Natural killer cell treated with Interleukin-12 subunit alpha and Interleukin-12 subunit beta and Interleukin-15 and Interleukin-18, amount 100 ng/mL, for 72 hours (primary cell): ENCODE measurements around the gene SLIT3. TPM values are rescaled to one million over a fixed set of nuclear protein-coding genes. Genes with fewer than 3 reads are reported as not detected.

Experiments
- ATAC-seq, 2 donors: fragments of 150-1000 bp; cut with Tn5 transposase in 1 of 2; sonication (Bioruptor Pico), chemical (Tn5 transposase) in 1 of 2; 2 replicates each; pipeline ENCODE4 v1.10.0; 2021
- DNase-seq: peaks from one replicate; pipeline ENCODE4 v3.0.0; 2022; ENCODE audit warnings: low spot score
- H3K27ac Mint-ChIP-seq, 2 donors: 1 replicate in 1 of 2; 2 replicates in 1 of 2; pipeline ENCODE4 v1.8.0; 2022; ENCODE audit warnings: mixed read lengths in 2 of 2, mild to moderate bottlenecking in 1 of 2, moderate library complexity in 1 of 2
- H3K27me3 Mint-ChIP-seq, 2 donors: 1 replicate in 1 of 2; 2 replicates in 1 of 2; pipeline ENCODE4 v1.8.0; 2022; ENCODE audit warnings: mixed read lengths in 2 of 2
- H3K36me3 Mint-ChIP-seq: one replicate; pipeline ENCODE4 v1.8.0; 2022; ENCODE audit warnings: mixed read lengths
- H3K4me1 Mint-ChIP-seq, 2 donors: 1 replicate in 1 of 2; 2 replicates in 1 of 2; pipeline ENCODE4 v1.8.0; 2022; ENCODE audit warnings: low read depth in 2 of 2, mixed read lengths in 2 of 2, mild to moderate bottlenecking in 1 of 2
- H3K4me3 Mint-ChIP-seq: one replicate; pipeline ENCODE4 v1.8.0; 2022; ENCODE audit warnings: mixed read lengths
- H3K9me3 Mint-ChIP-seq: 2 replicates; pipeline ENCODE4 v1.8.0; 2022; ENCODE audit warnings: mixed read lengths
- total RNA-seq, 2 donors: library from RNA; stranded (reverse); gene quantifications; one replicate each; pipeline ENCODE4 v1.2.3, GENCODE V29; 2022

Gene SLIT3
- total RNA-seq, 2 donors from 2014 or later = 0.14 TPM; not detected in 1

DNA sequence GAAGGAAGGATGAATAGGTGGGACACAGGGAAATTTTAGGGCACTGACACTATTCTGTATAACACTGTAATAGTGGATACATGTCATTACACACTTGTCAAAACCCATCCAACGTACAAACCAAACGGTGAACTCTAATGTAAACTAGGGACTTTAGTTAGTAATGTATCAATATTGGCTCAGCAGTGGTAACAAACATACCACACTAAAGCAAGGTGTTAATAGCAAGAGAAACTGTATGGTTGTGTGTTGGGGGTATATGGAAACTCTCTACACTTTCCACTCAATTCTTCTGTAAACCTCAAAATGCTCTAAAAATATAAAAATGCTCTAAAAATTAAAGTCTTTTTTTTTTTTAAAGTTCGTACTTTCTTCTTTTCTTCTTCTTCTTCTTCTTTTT, 428.7 kb downstream of the SLIT3 start:
- Mint-ChIP-seq H3K4me1 (peaks cover 0 to 13% of the 10 kb centered on the region in 2 donors), H3K9me3 (no peaks in the 10 kb centered on the region), H3K27ac (no peak overlapping the region), H3K36me3 (no peaks in the 10 kb centered on the region), H3K27me3 (peaks cover 22 to 35% of the 10 kb centered on the region in 2 donors), H3K4me3 (no peak overlapping the region)
- DNase-seq = no peak
- ATAC-seq = no peak

DNA sequence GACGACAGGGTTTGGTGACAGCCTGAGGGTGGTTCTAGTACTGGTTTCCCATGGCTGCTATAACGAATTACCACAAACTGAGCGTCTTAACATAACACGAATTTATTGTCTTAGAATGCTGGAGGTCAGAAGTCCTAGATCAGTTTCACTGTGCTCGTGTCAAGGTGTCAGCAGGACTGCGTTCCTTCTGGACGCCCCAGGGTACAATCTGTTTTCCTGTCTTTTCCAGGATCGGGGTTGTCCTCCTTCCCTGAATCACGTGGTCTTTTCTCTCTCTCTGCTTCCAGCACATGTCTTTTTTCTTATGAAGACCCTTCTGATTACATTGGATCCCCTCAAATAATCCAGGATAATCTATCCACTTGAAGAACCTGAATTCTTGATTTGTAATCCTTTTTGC, 430.0 kb downstream of the SLIT3 start:
- no peak overlapping the region for H3K4me3 Mint-ChIP-seq
- H3K36me3 Mint-ChIP-seq = no peaks in the 10 kb centered on the region
- H3K27me3 Mint-ChIP-seq = peaks cover 12 to 23% of the 10 kb centered on the region in 2 donors
- H3K27ac Mint-ChIP-seq = no peak overlapping the region
- DNase-seq (no peak), ATAC-seq (no peak)
- H3K4me1 Mint-ChIP-seq = peaks cover 0 to 7% of the 10 kb centered on the region in 2 donors
- H3K9me3 Mint-ChIP-seq = no peaks in the 10 kb centered on the region

DNA sequence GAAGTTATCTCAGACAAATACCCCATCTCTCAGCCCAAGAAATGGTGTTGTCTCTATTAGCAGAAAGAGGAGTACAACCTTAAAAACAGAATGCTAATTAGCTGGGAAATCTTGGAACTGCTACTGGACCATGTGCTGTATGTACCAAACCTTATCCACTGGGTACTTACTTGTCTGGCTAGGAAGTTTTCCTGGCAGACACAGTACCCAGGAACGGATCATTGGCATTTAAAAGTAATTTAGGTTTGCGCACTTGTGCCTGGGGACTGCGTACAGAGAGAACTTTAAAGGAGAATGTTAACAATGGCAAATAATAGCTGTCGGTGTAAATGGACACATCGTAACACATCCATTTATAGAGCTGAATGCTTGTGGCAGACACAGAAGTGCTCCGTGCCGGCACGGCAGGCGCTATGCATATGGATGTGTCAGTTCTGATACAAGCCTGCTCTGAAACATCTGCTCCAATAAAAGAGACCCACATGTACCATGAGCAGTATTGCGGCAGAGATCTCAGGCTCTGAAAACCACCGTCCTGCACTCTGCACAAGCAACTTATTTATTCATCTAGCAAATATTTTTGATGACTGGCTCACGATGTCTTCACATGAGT, 431.2 kb downstream of the SLIT3 start:
- H3K4me1 Mint-ChIP-seq = peaks cover 0 to 7% of the 10 kb centered on the region in 2 donors
- H3K36me3 Mint-ChIP-seq = no peaks in the 10 kb centered on the region
- DNase-seq (no peak), ATAC-seq (no peak)
- H3K9me3 Mint-ChIP-seq = no peaks in the 10 kb centered on the region
- H3K27ac Mint-ChIP-seq = no peak overlapping the region
- H3K27me3 Mint-ChIP-seq = peaks cover 9 to 13% of the 10 kb centered on the region in 2 donors
- H3K4me3 Mint-ChIP-seq = no peak overlapping the region

DNA sequence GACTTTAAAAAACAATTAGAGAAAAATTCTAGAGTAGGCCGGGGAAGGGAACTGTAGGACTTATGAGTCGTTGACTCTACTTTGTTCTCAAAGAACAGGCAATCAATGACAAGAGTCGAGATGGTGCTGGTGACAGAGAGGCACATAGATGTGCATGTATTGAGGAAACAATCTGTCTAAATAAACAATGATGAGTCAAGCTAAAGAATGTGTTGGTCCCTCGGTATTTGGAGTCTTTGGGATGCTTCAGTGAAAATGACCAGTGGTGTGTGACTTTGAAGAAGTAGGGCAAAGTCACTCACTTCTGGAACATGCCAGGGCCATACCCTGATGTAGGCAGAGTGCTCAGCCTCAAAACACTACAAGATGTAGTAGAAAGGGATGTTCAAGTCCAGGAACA, 433.7 kb downstream of the SLIT3 start:
- Mint-ChIP-seq H3K36me3 (no peaks in the 10 kb centered on the region), H3K4me3 (no peak overlapping the region), H3K4me1 (peaks cover 0 to 7% of the 10 kb centered on the region in 2 donors), H3K9me3 (no peaks in the 10 kb centered on the region), H3K27ac (no peak overlapping the region), H3K27me3 (peaks cover 5 to 7% of the 10 kb centered on the region in 2 donors)
- no peak for ATAC-seq
- DNase-seq = no peak

DNA sequence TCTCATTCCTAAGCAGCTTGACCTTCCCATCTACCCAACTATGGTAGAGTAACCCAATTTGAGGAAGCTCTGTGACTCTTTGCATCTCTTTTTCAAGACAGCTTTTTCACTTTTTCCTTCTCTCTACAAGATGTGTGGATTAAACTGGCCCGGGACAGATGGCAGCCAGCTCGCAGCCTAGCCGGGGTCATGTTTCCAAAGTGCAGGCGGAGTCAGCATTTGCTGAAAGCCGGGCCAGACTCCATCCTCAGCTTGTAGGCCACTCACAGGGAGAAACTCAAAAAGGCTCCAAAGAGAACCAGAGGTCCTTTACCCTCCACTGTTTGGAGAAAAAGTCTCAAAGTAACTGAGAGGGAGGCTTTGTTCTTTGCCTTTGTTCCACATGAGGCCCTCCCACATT, 435.0 kb downstream of the SLIT3 start:
- H3K36me3 Mint-ChIP-seq = no peaks in the 10 kb centered on the region
- H3K4me1 Mint-ChIP-seq = no peaks in the 10 kb centered on the region
- no peaks in the 10 kb centered on the region for H3K9me3 Mint-ChIP-seq
- no peak for DNase-seq
- ATAC-seq = no peak
- no peak overlapping the region for H3K27ac Mint-ChIP-seq
- no peak overlapping the region for H3K4me3 Mint-ChIP-seq
- H3K27me3 Mint-ChIP-seq = peaks cover 5 to 7% of the 10 kb centered on the region in 2 donors

DNA sequence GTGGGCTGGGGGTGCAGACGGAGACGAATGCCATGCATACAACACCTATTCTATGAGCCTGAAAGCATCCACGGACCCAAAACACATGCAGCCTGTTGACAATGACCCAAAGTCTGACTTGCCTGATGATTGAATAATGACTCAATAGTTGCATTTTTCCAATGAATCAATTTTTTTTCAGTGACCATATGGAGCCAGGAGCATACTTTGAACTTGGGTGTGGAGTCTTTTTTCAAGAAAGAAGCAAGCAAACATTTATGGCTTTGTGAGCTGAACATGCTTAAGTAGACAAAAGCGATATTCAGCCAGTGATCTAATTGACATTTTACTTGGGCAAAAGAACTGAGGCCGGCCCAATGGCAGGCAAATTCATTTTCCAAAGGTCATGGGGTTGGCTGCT, 437.9 kb downstream of the SLIT3 start:
- ATAC-seq = no peak
- no peaks in the 10 kb centered on the region for H3K4me1 Mint-ChIP-seq

DNA sequence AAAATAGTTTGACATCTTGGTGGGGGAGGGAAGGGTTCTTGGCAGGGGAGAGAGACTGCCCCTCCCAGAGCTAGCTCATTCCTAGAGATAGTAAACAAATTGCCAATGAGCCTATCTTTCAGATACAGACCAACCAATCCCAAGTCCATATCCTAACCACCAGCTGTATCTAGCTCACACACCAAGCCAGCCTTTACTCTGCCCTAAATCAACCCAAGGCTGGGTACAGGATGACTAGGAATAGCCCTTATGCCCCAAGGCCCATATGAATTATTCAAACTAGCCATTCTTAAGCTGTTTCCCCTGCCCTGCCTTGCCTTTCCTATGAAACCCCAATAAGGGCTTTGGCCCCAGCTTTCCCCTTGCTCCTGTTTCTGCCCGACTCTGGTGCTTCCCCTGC, 440.4 kb downstream of the SLIT3 start:
- Mint-ChIP-seq H3K27me3 (peaks cover 0 to 4% of the 10 kb centered on the region in 2 donors), H3K4me1 (no peaks in the 10 kb centered on the region), H3K27ac (no peak overlapping the region), H3K36me3 (no peaks in the 10 kb centered on the region), H3K4me3 (no peak overlapping the region), H3K9me3 (no peaks in the 10 kb centered on the region)
- DNase-seq (no peak), ATAC-seq (no peak)

More for the DNA sequence above, 437.9 kb downstream of the SLIT3 start:
- Mint-ChIP-seq H3K9me3 (no peaks in the 10 kb centered on the region), H3K36me3 (no peaks in the 10 kb centered on the region), H3K27me3 (peaks cover 0 to 4% of the 10 kb centered on the region in 2 donors), H3K27ac (no peak overlapping the region), H3K4me3 (no peak overlapping the region)
- no peak for DNase-seq

DNA sequence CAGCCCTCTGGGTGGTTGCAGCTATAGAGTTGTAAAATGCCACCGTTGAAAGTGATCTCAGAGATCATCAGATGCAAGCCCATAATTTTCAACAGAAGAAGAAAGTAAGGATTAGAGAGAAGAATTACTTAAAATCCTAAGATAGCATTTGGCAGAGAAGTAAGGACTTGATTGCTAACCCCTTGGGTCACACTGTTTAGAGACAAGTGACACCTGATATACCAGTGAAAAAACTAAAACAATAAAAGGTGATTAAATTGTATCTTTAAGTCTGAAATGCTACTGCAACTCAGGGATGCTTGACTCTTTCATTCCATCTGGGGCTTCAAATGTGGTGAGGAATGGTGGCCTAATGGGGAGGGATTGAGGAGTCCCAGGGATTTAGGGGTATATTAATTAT, 440.9 kb downstream of the SLIT3 start:
- Mint-ChIP-seq H3K27me3 (peaks cover 0 to 4% of the 10 kb centered on the region in 2 donors), H3K36me3 (no peaks in the 10 kb centered on the region), H3K9me3 (no peaks in the 10 kb centered on the region), H3K27ac (no peak overlapping the region), H3K4me1 (no peaks in the 10 kb centered on the region), H3K4me3 (no peak overlapping the region)
- DNase-seq (no peak), ATAC-seq (no peak)

DNA sequence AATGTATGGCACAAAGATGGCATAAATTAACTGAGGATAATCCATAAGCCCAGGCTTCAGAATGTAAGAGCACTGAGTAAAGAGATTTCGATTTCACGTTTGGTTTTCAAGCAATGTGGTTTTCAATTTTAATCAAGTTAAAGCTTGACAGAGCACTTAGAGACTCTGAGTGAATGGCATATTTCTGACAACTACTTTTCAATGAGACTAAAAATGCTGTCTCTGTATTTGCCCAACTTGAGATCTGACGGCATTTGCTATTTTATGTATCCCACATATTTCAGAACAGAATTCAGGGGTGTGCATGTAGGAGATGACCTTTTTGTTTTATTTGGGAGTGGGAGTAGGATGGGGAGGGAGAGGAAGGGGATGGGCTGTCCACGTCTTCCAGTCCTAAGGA, 441.5 kb downstream of the SLIT3 start:
- no peak overlapping the region for H3K4me3 Mint-ChIP-seq
- no peaks in the 10 kb centered on the region for H3K9me3 Mint-ChIP-seq
- no peak overlapping the region for H3K27ac Mint-ChIP-seq
- H3K36me3 Mint-ChIP-seq = no peaks in the 10 kb centered on the region
- DNase-seq (no peak), ATAC-seq (no peak)
- peaks cover 0 to 4% of the 10 kb centered on the region in 2 donors for H3K27me3 Mint-ChIP-seq
- no peaks in the 10 kb centered on the region for H3K4me1 Mint-ChIP-seq

DNA sequence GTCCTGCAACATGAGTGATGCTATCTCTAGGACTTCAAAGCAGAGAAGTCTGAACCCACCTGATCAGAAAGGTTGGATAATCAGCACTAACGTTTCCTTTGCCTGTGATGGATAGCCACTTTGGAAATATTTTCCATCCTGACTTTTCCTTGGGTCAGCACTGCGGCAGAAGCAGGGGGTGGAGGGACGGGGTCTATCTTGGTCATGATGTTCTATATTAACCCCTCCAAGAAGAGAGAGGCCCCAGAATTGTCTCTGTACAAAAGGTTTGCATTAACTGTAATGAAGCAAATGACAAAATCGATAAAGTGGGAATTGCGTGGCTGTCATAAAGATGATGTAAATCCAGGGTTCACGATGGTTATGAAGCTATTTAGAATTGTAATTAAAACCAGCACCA, 441.9 kb downstream of the SLIT3 start:
- ATAC-seq (no peak), DNase-seq (no peak)
- Mint-ChIP-seq H3K27me3 (peaks cover 0 to 4% of the 10 kb centered on the region in 2 donors), H3K9me3 (no peaks in the 10 kb centered on the region), H3K4me1 (no peaks in the 10 kb centered on the region), H3K4me3 (no peak overlapping the region), H3K27ac (no peak overlapping the region), H3K36me3 (no peaks in the 10 kb centered on the region)

DNA sequence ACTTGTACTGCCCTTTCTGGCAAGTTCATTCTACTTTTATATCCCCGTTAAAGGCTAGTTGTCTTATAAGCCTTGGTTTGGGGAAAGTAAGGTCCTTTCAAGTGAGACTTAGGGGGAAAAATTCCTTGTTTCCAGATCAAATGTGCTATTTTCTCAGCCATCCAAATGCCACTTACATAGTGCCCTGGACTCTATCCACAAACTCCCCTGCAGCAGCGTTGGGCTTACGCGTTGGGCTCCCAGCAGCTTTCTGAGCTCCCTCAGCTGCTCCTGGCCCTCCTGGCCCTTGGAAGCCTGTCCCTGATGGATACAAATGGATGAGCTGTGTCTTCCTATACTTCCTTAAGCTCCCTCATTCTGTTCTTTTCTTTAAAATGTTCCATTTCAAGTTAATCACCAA, 442.6 kb downstream of the SLIT3 start:
- H3K4me1 Mint-ChIP-seq = no peaks in the 10 kb centered on the region
- ATAC-seq = no peak
- no peak overlapping the region for H3K27ac Mint-ChIP-seq
- no peaks in the 10 kb centered on the region for H3K36me3 Mint-ChIP-seq
- H3K4me3 Mint-ChIP-seq = no peak overlapping the region
- DNase-seq = no peak
- peaks cover 0 to 4% of the 10 kb centered on the region in 2 donors for H3K27me3 Mint-ChIP-seq
- H3K9me3 Mint-ChIP-seq = no peaks in the 10 kb centered on the region

DNA sequence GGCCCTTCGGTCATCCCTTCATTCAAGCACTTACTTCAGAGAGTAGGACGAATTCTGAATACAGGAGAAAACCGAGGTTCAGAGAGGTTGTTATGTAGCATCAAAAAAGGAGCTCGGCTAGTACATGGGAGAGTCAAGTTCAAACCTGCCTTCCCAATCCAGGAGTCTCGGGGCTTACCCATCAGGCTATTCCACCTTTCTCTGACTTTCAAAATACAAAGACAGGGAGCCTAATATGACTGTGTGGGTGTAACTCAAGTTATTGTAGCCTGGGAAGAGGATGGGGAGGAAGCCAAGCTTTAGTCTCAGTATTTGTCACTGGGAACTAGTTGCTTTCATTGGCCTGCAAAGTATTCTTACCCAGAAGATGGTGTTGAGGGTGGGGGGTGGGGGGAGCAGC, 447.0 kb downstream of the SLIT3 start:
- Mint-ChIP-seq H3K4me3 (no peak overlapping the region), H3K27ac (no peak overlapping the region), H3K4me1 (peaks cover 11 to 13% of the 10 kb centered on the region in 2 donors), H3K27me3 (peaks cover 0 to 4% of the 10 kb centered on the region in 2 donors), H3K36me3 (no peaks in the 10 kb centered on the region), H3K9me3 (no peaks in the 10 kb centered on the region)
- DNase-seq (no peak), ATAC-seq (no peak)

DNA sequence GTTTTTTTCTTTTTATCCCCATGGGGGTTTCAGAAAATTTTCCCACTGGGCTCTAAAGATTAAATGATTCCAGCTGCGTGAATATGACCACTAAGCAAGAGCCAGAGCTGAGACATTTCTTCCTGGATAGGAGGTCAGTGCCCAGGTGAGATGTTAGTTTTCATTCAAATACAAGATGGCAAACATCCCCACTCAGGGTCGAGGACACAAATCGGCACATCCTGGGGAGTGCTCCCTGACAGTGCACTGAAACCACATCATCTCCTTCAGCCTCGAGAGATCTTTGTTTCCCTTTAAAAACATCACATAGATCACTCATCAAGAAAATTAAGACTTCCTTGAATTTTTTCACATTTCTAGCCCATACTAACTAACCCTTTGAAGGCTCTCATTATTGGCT, 448.6 kb downstream of the SLIT3 start:
- Mint-ChIP-seq H3K4me3 (peak overlapping the region; percentile 51), H3K4me1 (peaks cover 11 to 13% of the 10 kb centered on the region in 2 donors), H3K36me3 (no peaks in the 10 kb centered on the region), H3K9me3 (no peaks in the 10 kb centered on the region), H3K27me3 (peaks cover 0 to 3% of the 10 kb centered on the region in 2 donors), H3K27ac (peak overlapping the region; percentile 33 to 60)
- DNase-seq = no peak
- ATAC-seq = peak in 1 of 2 donors; percentile 36

DNA sequence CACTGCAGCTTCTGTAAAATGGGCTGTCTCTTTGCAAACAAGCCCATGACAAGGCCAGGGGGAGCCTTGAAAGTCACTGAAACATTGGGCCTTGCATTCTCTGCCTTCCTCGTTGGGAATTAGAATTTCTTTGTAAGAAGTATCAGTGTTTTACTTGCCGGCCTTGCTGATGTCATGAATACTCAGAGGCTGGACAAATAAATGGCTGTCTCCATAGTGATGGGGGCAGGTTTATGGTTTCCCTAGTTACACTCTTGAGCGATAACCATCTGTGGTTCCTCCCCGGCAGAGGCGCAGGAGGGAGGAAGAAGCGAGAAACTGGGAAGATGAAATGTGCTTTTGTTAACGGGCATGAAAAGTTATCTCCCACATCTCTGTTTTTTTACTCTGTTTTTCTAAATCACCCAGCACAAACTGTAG, 449.0 kb downstream of the SLIT3 start:
- Mint-ChIP-seq H3K27ac (peak overlapping the region; percentile 33 to 60), H3K27me3 (peaks cover 0 to 7% of the 10 kb centered on the region in 2 donors), H3K9me3 (no peaks in the 10 kb centered on the region), H3K4me3 (peak overlapping the region; percentile 51), H3K36me3 (no peaks in the 10 kb centered on the region), H3K4me1 (peaks cover 11 to 13% of the 10 kb centered on the region in 2 donors)
- ATAC-seq (peak; percentile 75 to 86), DNase-seq (no peak)

DNA sequence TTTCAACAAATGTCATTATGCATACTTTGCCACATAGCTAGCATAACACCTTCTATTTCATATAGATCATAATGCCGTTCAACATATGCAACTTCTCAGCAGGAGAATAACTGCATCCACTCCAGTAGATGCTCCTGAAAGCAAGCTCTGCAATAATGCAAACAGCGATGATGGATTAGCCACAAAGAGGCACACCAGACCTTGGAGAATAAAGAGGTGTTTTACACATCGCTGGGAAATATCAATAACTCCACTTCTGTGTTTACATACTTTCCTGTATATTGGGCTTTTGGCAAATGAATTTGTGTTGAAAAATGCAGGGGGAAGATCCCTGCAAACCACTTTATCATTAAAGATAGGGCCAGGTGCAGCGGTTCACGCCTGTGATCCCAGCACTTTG, 450.3 kb downstream of the SLIT3 start:
- Mint-ChIP-seq H3K4me3 (no peak overlapping the region), H3K4me1 (peaks cover 11 to 13% of the 10 kb centered on the region in 2 donors), H3K27ac (no peak overlapping the region), H3K36me3 (no peaks in the 10 kb centered on the region), H3K9me3 (no peaks in the 10 kb centered on the region), H3K27me3 (peaks cover 3 to 13% of the 10 kb centered on the region in 2 donors)
- no peak for ATAC-seq
- no peak for DNase-seq
